ENCODE measurements around the gene NPC1. TPM values are rescaled to one million over a fixed set of nuclear protein-coding genes. Genes with fewer than 3 reads are reported as not detected.

The NPC1 gene
- 10 to 100 TPM; 27.6 to 58.0 (median 41.8) TPM for total RNA-seq
- 100 to 1,000 TPM in 1 of 3 donors, 10 to 100 TPM in 2; 24.8 to 126 (median 30.3) TPM for polyA plus RNA-seq
- long read RNA-seq, donor 1, full-length matches to known transcripts = 5 of 17 reads
- long read RNA-seq, donor 1, partial matches to known transcripts = 7 of 17 reads
- long read RNA-seq, donor 1, other reads (novel, unspliced or antisense) = 5 of 17 reads
- long read RNA-seq, donor 2, full-length matches to known transcripts = 41 of 79 reads
- long read RNA-seq, donor 2, partial matches to known transcripts = 19 of 79 reads
- long read RNA-seq, donor 2, other reads (novel, unspliced or antisense) = 19 of 79 reads

DNA sequence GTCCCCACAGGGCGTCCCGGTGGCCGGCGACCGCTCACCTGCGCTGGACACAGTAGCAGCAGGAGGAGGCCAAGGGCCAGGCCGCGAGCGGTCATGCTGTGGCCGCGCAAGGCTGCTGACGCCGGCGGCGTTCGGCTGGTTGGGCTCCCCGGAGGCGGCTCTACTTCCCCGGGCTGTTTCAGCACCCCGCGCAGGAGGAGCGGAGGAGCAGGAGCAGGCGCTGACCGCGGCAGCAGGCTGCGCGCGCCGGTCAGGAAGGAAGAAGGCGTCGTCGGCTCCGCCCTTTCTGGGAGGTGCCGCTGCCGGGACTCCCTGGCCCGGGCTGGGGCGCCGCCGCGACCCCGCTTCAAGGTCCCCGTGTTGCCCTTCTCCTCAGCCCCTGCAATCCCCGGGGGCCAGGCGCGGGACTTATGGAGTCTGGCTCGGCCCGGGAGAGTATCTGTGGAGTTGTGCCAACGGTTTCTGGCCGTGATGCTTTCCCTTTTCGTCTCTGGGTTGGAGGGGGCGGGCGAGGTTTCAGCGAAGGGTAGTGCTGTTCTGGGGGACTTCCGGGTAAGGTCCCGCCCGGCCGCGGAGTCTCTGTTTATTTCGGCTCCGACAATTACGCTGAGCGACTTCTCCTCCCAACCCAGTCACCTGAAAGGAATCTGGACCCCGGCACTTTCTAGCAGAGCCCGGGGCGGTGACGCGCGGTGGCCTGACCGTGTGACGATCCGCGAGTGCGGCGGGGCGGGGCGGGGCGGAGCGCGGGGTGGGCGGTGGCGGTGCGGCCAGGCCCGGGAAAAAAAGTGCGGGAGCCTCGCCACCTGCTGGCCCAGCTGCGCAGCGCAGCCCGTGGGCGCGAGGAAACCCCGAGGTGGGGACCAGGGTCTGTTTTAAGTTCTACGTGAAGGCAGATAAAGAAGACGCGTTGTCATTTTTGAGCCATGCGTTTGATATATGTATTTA, at the start of gene NPC1:
TSS of gene NPC1 (minus strand) at position 258 of the 948 bp plus-strand sequence. CDS start at position 95, 163 bp downstream.
- DNase-seq (peak; percentile 94 to 97), ATAC-seq (peak; percentile 94 to 97 (median 96))
- TF ChIP-seq CTCF (IDR thresholded peaks at IDR 0.05) = peak; percentile 98
- H3K27me3 ChIP-seq (ENCODE audit: insufficient read depth in 3 of 3, low read length in 2 of 3) = no peaks in the 10 kb centered on the region
- intact Hi-C loops (cut with DNase I) = loop anchor here (2.0 to 5.0 kb wide), 2 partner anchors 69 to 70 kb away; no protein-coding TSS in a partner anchor
- no peaks in the 10 kb centered on the region for H3K9me3 ChIP-seq
- H3K27ac ChIP-seq = peak within 1 kb of the TSS; percentile 100
- peaks cover 31% of the 10 kb centered on the region for H3K4me1 ChIP-seq
- no peaks in the 10 kb centered on the region for H3K36me3 ChIP-seq (ENCODE audit: insufficient read depth in 1 of 2, low read depth in 1 of 2)
- H3K4me3 ChIP-seq = peak within 1 kb of the TSS; percentile 97
- 0 to 1% (median 1%) methylated on average over 75 to 95 of the region's 95 CpGs for WGBS, 3 donors

DNA sequence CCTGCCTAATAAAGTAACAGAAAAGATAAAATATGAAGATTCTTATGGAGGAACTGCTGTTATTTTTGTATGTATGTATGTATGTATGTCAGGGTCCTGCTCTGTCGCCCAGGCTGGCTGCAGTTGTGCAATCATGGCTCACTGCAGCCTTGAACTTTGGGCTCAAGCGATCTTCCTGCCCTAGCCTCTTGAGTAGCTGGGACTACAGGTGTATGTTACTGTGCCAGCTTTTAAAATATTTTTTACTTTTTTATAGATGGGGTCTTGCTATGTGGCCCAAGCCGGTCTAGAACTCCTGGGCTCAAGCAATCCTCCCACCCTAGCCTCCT, 49.7 kb upstream of the NPC1 start:
- no peak overlapping the region for H3K27ac ChIP-seq
- ATAC-seq (no peak), DNase-seq (no peak)
- no peaks in the 10 kb centered on the region for H3K9me3 ChIP-seq
- no peaks in the 10 kb centered on the region for H3K27me3 ChIP-seq (ENCODE audit: insufficient read depth in 3 of 3, low read length in 2 of 3)
- H3K4me1 ChIP-seq = no peaks in the 10 kb centered on the region
- WGBS, 3 donors = 95 to 97% (median 96%) methylated on average over 3 of the region's 3 CpGs
- H3K4me3 ChIP-seq = no peak overlapping the region
- H3K36me3 ChIP-seq (ENCODE audit: insufficient read depth in 1 of 2, low read depth in 1 of 2) = no peaks in the 10 kb centered on the region
- no peak for TF ChIP-seq CTCF (IDR thresholded peaks at IDR 0.05)
- intact Hi-C loops (cut with DNase I) = no loop called here

GRCh38 chr18:23635283-23636070, 49.2 kb upstream of the NPC1 start:
- no peaks in the 10 kb centered on the region for H3K4me1 ChIP-seq
- no peak overlapping the region for H3K4me3 ChIP-seq
- H3K27me3 ChIP-seq (ENCODE audit: insufficient read depth in 3 of 3, low read length in 2 of 3) = no peaks in the 10 kb centered on the region
- WGBS, 3 donors = 72 to 76% (median 75%) methylated on average over 6 of the region's 6 CpGs
- H3K36me3 ChIP-seq (ENCODE audit: insufficient read depth in 1 of 2, low read depth in 1 of 2) = no peaks in the 10 kb centered on the region
- ATAC-seq (no peak), DNase-seq (no peak)
- no peak overlapping the region for H3K27ac ChIP-seq
- H3K9me3 ChIP-seq = no peaks in the 10 kb centered on the region
- no peak for TF ChIP-seq CTCF (IDR thresholded peaks at IDR 0.05)
- intact Hi-C loops (cut with DNase I) = no loop called here

DNA sequence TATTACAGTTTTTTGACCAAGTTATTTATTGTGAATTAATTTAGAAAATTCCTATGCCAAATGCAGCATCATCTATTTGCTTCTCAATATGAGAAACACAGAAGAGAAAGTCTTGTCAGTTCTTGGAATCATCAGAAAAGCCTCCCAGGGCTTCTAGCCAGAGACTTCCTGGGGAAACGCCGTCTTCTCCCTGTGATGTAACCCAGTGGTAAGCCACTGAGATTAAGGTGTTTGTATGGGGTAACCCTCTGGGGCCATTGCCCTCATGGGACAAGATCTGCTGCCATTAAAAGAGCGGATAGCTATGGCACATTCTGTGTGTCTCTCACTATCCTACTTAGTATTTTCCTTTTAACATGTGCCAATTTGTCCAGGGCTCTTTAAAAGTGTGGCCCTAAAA, 48.4 kb upstream of the NPC1 start:
- no peak for DNase-seq
- intact Hi-C loops (cut with DNase I) = no loop called here
- Histone ChIP-seq H3K36me3 (ENCODE audit: insufficient read depth in 1 of 2, low read depth in 1 of 2) (no peaks in the 10 kb centered on the region), H3K27ac (no peak overlapping the region), H3K9me3 (no peaks in the 10 kb centered on the region), H3K4me1 (no peaks in the 10 kb centered on the region), H3K4me3 (no peak overlapping the region), H3K27me3 (ENCODE audit: insufficient read depth in 3 of 3, low read length in 2 of 3) (no peaks in the 10 kb centered on the region)
- no peak for ATAC-seq
- 48 to 66% (median 62%) methylated on average over 3 of the region's 3 CpGs for WGBS, 3 donors
- no peak for TF ChIP-seq CTCF (IDR thresholded peaks at IDR 0.05)
